Peyer's patch (tissue), 4 donors: ENCODE results near the gene PCDHGA11. TPM values are rescaled to one million over a fixed set of nuclear protein-coding genes. Genes with fewer than 3 reads are reported as not detected.
"Not testable (repeated sequence)": the region's sequence is repeated elsewhere in the genome, so short reads cannot be mapped to it uniquely, and the experiment has no call there.

Experiments used
- DNase-seq, 3 donors: peaks; one replicate each; pipeline ENCODE4 v3.0.0-alpha.2; 2017 to 2019
- H3K27ac ChIP-seq, 4 donors: fragments of 200-600 bp; sonication (generic); one replicate each; pipeline ENCODE4 v1.5.1; 2016 to 2019
- H3K27me3 ChIP-seq, 2 donors: fragments of 200-600 bp; sonication (generic); one replicate each; pipeline ENCODE4 v1.5.1; 2019
- H3K36me3 ChIP-seq, 3 donors: fragments of 200-600 bp; sonication (generic); one replicate each; pipeline ENCODE4 v1.5.1; 2016 to 2019
- H3K4me1 ChIP-seq, 4 donors: fragments of 200-600 bp; sonication (generic); one replicate each; pipeline ENCODE4 v1.5.1; 2016 to 2019
- H3K4me3 ChIP-seq, 4 donors: fragments of 200-600 bp; sonication (generic); 1 replicate in 3 of 4; 2 replicates in 1 of 4; pipeline ENCODE4 v1.5.1; 2016 to 2019; ENCODE audit warnings: mild to moderate bottlenecking in 1 of 4
- H3K9me3 ChIP-seq, 4 donors: fragments of 200-600 bp; sonication (generic); one replicate each; pipeline ENCODE4 v1.5.1; 2016 to 2019; ENCODE audit warnings: mild to moderate bottlenecking in 1 of 4
- POLR2A ChIP-seq, 2 donors: fragments of 450-650 bp; IDR thresholded peaks; one replicate each; pipeline ENCODE4 v1.5.1; 2017; ENCODE audit warnings: antibody characterized with exemption in 2 of 2, mild to moderate bottlenecking in 2 of 2, moderate library complexity in 2 of 2
- total RNA-seq, 4 donors: library from RNA; depleted of rRNA; stranded (reverse); fragments of >200 nt; gene quantifications; one replicate each; pipeline ENCODE4 v1.1.0, GENCODE V29; 2016
- TF ChIP-seq, protein P1 (sequence below), 6 experiments: fragments of 450-650 bp in 4 of 6; fragments of 200-600 bp in 2 of 6; sonication (generic) in 1 of 6; IDR thresholded peaks; one replicate each; pipeline ENCODE4 v1.5.1; 2017 to 2019; ENCODE audit warnings: antibody characterized with exemption in 6 of 6, mild to moderate bottlenecking in 3 of 6, moderate library complexity in 1 of 6

PCDHGA11 gene
- total RNA-seq, 4 donors from 2014 or later: 1.1 to 5.0 (median 2.4) TPM

DNA sequence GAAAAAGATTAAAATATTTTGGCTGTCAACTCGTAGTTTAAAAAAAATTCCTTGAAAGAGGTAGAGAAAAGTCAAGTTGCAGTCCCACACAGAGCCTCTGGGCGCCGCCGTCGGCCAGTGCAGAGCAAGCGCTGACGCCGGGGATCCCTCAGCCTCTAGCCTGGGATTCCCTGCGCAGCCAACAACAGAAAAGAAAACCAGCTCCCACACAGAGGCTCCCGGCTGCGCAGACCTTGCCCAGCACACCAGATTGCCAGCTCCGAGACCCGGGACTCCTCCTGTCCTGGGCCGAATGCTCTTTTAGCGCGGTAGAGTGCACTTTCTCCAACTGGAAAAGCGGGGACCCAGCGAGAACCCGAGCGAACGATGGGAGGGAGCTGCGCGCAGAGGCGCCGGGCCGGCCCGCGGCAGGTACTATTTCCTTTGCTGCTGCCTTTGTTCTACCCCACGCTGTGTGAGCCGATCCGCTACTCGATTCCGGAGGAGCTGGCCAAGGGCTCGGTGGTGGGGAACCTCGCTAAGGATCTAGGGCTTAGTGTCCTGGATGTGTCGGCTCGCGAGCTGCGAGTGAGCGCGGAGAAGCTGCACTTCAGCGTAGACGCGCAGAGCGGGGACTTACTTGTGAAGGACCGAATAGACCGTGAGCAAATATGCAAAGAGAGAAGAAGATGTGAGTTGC lies 3.2 kb upstream of the PCDHGA11 start, which contains the start of gene PCDHGB7:
PCDHGB7 (plus strand) TSS at position 184 of the 679 bp plus-strand sequence; CDS start at position 367, 183 bp downstream.
- Histone ChIP-seq H3K9me3 (peaks cover 0 to 85% (median 25%) of the 10 kb centered on the region in 4 donors), H3K4me3 (peak within 1 kb of the TSS in 3 of 4 donors; percentile 26 to 41 (median 39))
- peak in 2 of 3 donors; percentile 54 to 80 for DNase-seq
- not testable (repeated sequence) for H3K27me3 ChIP-seq, H3K27ac ChIP-seq, H3K36me3 ChIP-seq, H3K4me1 ChIP-seq
- TF ChIP-seq, protein P1, sequence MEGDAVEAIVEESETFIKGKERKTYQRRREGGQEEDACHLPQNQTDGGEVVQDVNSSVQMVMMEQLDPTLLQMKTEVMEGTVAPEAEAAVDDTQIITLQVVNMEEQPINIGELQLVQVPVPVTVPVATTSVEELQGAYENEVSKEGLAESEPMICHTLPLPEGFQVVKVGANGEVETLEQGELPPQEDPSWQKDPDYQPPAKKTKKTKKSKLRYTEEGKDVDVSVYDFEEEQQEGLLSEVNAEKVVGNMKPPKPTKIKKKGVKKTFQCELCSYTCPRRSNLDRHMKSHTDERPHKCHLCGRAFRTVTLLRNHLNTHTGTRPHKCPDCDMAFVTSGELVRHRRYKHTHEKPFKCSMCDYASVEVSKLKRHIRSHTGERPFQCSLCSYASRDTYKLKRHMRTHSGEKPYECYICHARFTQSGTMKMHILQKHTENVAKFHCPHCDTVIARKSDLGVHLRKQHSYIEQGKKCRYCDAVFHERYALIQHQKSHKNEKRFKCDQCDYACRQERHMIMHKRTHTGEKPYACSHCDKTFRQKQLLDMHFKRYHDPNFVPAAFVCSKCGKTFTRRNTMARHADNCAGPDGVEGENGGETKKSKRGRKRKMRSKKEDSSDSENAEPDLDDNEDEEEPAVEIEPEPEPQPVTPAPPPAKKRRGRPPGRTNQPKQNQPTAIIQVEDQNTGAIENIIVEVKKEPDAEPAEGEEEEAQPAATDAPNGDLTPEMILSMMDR (IDR thresholded peaks at IDR 0.05): peak; percentile 24 to 51 (median 40)

DNA sequence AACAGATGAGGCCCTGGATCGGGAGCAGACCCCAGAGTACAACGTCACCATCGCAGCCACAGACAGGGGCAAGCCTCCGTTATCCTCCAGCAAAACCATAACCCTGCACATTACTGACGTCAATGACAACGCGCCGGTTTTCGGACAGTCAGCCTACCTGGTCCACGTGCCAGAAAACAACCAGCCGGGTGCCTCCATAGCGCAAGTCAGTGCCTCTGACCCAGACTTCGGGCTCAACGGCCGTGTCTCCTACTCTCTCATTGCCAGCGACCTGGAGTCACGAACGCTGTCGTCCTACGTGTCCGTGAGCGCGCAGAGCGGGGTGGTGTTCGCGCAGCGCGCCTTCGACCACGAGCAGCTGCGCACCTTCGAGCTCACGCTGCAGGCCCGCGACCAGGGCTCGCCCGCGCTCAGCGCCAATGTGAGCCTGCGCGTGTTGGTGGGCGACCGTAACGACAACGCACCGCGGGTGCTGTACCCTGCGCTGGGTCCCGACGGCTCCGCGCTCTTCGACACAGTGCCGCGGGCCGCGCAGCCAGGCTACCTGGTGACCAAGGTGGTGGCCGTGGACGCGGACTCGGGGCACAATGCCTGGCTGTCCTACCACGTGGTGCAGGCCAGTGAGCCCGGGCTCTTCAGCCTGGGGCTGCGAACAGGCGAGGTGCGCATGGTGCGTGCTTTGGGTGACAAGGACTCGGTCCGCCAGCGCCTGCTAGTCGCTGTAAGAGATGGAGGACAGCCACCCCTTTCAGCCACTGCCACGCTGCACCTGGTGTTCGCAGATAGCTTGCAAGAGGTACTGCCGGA lies 1.6 kb upstream of the PCDHGA11 start:
- Histone ChIP-seq H3K36me3 (no peaks in the 10 kb centered on the region), H3K27me3 (no peaks in the 10 kb centered on the region), H3K4me1 (no peaks in the 10 kb centered on the region), H3K27ac (no peak overlapping the region), H3K4me3 (no peak overlapping the region), H3K9me3 (peaks cover 0 to 80% (median 26%) of the 10 kb centered on the region in 4 donors)
- TF ChIP-seq, protein P1 (IDR thresholded peaks at IDR 0.05): no peak
- no peak for TF ChIP-seq POLR2A (IDR thresholded peaks at IDR 0.05)
- no peak for DNase-seq

- TF ChIP-seq, protein P1 (IDR thresholded peaks at IDR 0.05): no peak
- TF ChIP-seq POLR2A (IDR thresholded peaks at IDR 0.05): no peak
- DNase-seq: no peak
- Histone ChIP-seq H3K4me1 (no peaks in the 10 kb centered on the region), H3K27ac (no peak overlapping the region), H3K36me3 (no peaks in the 10 kb centered on the region), H3K9me3 (peaks cover 0 to 80% (median 21%) of the 10 kb centered on the region in 4 donors), H3K4me3 (peak overlapping the region in 2 of 4 donors; percentile 30), H3K27me3 (no peaks in the 10 kb centered on the region)
These were observed 621 bp downstream of the PCDHGA11 start for GRCh38 chr5:141421489-141421855.

DNA sequence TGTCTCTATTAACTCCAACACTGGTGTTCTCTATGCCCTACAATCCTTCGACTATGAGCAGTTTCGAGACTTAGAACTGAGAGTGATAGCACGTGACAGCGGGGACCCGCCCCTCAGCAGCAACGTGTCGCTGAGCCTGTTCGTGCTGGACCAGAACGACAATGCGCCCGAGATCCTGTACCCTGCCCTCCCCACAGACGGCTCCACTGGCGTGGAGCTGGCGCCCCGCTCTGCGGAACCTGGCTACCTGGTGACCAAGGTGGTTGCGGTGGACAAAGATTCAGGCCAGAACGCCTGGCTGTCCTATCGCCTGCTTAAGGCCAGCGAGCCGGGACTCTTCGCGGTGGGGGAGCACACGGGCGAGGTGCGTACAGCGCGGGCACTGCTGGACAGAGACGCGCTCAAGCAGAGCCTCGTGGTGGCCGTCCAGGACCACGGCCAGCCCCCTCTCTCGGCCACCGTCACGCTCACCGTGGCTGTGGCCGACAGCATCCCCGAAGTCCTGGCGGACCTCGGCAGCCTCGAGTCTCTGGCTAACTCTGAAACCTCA lies 2.0 kb downstream of the PCDHGA11 start:
- no peak for DNase-seq
- TF ChIP-seq, protein P1 (IDR thresholded peaks at IDR 0.05): no peak
- no peak for TF ChIP-seq POLR2A (IDR thresholded peaks at IDR 0.05)
- Histone ChIP-seq H3K9me3 (peaks cover 0 to 85% (median 24%) of the 10 kb centered on the region in 4 donors), H3K27ac (no peak overlapping the region), H3K36me3 (no peaks in the 10 kb centered on the region), H3K4me3 (no peak overlapping the region), H3K27me3 (no peaks in the 10 kb centered on the region), H3K4me1 (no peaks in the 10 kb centered on the region)

DNA sequence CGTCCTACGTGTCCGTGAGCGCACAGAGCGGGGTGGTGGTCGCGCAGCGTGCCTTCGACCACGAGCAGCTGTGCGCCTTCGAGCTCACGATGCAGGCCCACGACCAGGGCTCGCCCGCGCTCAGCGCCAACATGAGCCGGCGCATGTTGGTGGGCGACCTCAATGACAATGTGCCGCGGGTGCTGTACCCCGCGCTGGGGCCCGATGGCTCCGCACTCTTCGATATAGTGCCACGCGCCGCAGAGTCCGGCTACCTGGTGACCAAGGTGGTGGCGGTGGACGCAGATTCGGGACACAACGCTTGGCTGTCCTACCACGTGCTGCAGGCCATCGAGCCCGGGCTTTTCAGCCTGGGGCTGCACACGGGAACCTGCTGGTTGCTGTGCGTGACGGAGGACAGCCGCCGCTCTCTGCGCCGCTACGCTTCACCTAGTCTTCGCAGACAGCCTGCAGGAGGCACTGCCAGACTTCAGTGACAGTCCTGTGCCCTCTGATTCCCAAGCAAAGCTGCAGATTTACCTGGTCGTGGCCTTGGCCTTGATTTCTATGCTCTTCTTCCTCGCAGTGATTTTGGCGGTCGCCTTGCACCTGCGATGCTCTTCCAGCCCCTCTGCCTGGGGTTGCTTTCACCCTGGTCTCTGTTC lies 7.1 kb downstream of the PCDHGA11 start:
- Histone ChIP-seq H3K27me3 (no peaks in the 10 kb centered on the region), H3K9me3 (peaks cover 0 to 84% (median 11%) of the 10 kb centered on the region in 4 donors), H3K36me3 (no peaks in the 10 kb centered on the region), H3K4me1 (no peaks in the 10 kb centered on the region), H3K4me3 (no peak overlapping the region), H3K27ac (no peak overlapping the region)
- DNase-seq: no peak
- TF ChIP-seq, protein P1 (IDR thresholded peaks at IDR 0.05): no peak
- no peak for TF ChIP-seq POLR2A (IDR thresholded peaks at IDR 0.05)
